Ovary (tissue), 3 donors: ENCODE data around the gene TFF1.

Experiments used
- POLR2A ChIP-seq: fragments of 450-650 bp; IDR thresholded peaks from one replicate; pipeline ENCODE4 v1.6.1; 2017; ENCODE audit warnings: antibody characterized with exemption, mild to moderate bottlenecking, moderate library complexity
- TF ChIP-seq, protein P1 (sequence below), 3 donors: fragments of 450-650 bp in 2 of 3; fragments of 200-600 bp in 1 of 3; IDR thresholded peaks; one replicate each; pipeline versions ENCODE4 v1.5.1 to v1.8.0; 2016 to 2022; ENCODE audit warnings: antibody characterized with exemption in 3 of 3, mild to moderate bottlenecking in 1 of 3
- donor health status: DM: no; HTN: no; CAD: no.

GRCh38 chr21:42406201-42406621 is 39.9 kb upstream of the TFF1 start:
- no peak for TF ChIP-seq POLR2A
- TF ChIP-seq, protein P1, sequence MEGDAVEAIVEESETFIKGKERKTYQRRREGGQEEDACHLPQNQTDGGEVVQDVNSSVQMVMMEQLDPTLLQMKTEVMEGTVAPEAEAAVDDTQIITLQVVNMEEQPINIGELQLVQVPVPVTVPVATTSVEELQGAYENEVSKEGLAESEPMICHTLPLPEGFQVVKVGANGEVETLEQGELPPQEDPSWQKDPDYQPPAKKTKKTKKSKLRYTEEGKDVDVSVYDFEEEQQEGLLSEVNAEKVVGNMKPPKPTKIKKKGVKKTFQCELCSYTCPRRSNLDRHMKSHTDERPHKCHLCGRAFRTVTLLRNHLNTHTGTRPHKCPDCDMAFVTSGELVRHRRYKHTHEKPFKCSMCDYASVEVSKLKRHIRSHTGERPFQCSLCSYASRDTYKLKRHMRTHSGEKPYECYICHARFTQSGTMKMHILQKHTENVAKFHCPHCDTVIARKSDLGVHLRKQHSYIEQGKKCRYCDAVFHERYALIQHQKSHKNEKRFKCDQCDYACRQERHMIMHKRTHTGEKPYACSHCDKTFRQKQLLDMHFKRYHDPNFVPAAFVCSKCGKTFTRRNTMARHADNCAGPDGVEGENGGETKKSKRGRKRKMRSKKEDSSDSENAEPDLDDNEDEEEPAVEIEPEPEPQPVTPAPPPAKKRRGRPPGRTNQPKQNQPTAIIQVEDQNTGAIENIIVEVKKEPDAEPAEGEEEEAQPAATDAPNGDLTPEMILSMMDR (IDR thresholded peaks at IDR 0.05) = no peak
